LoVo (cell line): ENCODE data around the gene MTHFSD.

Source experiments
- DNase-seq: peaks from one replicate; pipeline ENCODE4 v3.0.0-alpha.2; 2016; ENCODE audit warnings: low spot score

The MTHFSD gene

GRCh38 chr16:86550281-86550680 is 4.8 kb downstream of the MTHFSD start:
- no peak for DNase-seq

- no peak for DNase-seq
Observed at GRCh38 chr16:86549893-86550190, 5.2 kb downstream of the MTHFSD start.

DNA sequence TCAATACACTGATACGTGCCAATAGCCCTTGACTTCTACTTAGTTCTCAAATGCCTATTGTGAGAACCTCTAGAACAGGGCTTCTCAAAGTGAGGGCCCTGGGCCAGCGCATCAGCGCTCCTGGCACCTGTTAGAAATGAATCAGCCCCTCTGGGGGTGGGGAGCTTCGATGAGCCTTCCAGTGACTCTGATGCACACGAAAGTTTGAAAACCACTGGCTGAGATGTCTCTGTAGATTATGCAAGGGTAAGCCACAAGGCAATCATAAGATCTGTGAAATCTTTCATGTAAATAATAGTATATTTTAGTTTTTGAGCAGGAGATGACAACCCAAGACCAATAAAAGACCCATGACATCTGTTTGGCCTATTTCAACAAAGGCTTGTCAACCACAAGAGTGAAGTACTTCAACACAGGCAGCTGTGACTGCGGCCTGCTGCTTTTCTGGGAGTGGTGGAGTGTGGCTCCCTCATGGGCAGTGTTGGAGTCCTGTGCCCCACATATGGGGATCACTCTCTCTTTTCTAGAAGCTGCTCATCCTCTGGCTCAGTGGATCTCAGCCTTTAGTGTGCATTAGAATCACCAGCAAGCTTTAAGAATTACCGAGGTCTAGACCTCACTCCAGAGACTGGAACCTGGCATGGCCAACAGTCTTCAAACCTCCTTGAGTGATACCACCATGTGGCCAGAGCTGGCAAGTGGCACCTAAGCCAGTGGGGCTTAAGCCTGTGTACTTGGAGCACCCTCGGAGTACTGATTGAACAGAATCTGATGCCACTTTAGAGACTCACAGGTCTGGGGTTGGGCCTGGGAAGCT is 5.8 kb downstream of the MTHFSD start:
- no peak for DNase-seq

- no peak for DNase-seq
Observed at GRCh38 chr16:86547286-86547685, 7.7 kb downstream of the MTHFSD start.

DNA sequence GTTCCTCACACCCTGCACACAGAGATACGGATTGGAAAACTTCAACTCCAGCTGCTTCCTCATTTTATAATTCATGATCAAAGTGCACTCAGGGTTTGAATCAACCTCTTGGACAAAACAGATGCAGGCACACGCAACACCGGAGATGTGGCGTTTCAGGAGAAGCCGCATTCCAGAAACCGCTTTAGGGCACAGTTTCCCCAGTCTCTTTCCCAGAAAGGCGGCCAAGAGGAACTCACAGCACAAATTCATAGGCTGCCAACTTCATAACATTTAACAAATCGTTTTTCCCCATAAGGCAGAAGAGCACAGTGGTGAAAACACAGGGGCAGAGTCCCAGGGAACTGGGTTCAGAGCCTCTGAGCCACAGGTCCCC is 8.4 kb downstream of the MTHFSD start:
- no peak for DNase-seq

- no peak for DNase-seq
Observed at GRCh38 chr16:86545954-86546637, 8.9 kb downstream of the MTHFSD start.

- no peak for DNase-seq
Observed at GRCh38 chr16:86545481-86545880, 9.6 kb downstream of the MTHFSD start.

- DNase-seq: no peak
Observed at GRCh38 chr16:86542756-86543750, 12.0 kb downstream of the MTHFSD start.

- no peak for DNase-seq
Observed at GRCh38 chr16:86541560-86541959, 13.5 kb downstream of the MTHFSD start.

DNA sequence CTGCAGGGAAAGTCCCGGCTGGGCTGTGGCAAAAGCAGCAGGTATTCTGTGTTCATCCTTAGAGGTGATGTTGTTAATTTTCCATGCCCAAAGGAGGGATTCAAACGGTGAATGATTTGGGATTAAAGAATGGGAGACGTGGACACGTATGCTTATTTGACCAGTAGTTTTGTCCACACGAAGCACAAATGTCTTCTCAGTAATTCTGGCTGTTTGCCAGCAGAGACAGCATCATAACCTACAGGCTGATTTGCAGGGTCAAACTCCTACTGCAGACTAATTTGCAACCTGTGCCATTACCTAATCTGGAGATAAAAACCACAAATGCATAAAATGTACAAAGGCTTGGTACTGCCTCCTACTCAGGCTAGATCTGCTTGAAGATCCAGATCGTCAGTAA is 14.1 kb downstream of the MTHFSD start:
- DNase-seq: no peak

DNA sequence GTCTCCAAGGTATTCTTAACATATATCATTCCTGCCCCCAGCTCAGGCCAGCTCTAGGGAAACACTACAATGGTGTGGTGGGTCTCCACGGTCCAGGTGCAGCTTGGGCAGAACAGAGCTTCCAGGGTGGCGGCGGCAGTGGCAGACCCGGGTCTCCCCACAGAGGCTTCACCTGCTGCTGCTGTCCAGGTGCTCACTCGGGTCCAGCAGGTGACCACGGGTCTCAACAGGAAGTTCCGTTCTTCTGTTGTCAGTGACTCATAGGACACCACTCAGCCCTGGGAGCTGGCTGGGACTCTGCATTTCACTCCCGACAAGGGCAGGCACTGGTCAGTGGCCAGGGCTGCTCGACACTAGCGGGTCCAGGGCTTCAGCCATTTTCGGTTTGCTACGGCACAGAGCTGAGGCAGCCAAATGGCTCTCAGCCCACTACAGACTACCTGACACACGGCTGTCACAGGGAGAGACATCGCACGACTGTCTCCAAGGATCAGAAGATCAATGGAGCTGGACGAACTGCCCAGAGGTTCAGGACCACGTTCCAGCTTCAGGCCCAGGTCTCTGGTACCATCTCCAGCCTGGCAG is 16.7 kb downstream of the MTHFSD start:
- no peak for DNase-seq

- no peak for DNase-seq
Observed at GRCh38 chr16:86537486-86537885, 17.5 kb downstream of the MTHFSD start.

- DNase-seq: no peak
Observed at GRCh38 chr16:86536621-86537020, 18.4 kb downstream of the MTHFSD start.

DNA sequence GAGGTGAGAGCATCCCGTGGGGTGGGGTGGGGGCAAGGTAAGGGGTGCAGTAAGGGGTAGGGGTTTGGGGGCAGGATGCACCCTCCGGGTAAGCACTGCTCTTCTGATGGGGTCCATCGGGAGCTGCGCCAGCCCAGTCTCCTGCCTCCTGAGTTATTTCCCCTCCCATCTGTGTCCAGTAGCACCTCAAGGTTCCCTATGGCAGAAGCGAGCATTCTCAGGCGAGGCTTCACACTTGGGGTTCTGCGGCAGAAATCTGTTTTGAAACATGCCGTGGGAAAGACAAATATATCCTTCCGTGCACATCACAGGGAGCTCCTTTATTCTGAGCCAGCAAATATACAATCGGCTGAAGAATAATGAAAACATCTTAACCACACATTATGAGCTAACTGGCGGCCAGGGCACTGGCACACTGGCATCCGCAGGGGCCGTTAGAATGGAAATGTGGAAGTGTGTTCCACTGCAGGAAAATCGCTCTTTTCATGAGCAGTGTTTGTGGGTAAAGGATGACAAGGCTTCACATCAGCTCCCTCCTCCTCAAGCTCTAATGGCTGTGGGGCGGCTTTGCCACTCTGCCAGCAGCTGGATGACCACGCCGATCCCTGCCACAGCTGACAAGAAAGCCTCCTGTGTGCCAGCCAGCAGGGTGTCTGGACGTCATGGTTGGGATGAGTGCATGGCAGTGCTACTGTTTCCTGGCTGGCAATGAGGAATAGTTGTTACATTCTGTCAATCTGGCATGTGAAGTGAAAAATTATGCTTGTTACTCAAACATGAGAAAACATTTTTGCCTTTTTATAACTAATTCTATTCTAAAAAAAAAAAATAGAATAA is 20.0 kb downstream of the MTHFSD start:
- DNase-seq: no peak

DNA sequence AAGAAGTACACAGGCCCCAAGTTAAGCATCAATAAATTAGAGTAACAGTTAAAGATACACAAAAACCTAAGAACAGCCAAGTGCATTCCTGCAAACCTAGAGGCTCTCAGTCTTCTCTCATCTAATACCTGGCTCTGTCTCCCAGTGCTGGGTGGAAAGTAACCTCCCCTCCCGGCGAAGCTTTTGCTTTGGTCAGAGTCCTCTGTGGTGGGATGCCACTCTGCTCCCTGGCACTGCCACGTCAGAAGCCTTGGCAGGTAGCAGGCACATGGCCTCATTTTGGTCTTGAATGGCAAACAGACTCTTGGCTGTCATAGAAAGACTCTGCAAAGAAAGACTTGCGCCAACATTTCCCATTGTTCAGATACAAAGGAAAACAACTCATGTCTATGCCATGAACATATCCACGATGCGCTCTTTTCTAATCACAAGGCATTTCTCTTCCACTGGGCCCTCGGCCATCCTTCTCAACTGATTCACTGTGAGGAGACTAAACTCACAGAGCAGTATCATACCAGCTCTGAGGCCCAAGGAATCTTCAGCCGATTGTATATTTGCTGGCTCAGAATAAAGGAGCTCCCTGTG is 21.2 kb downstream of the MTHFSD start:
- no peak for DNase-seq

GRCh38 chr16:86533076-86533475 is 22.0 kb downstream of the MTHFSD start:
- DNase-seq: no peak

- DNase-seq: no peak
Observed at GRCh38 chr16:86532526-86532815, 22.6 kb downstream of the MTHFSD start.

DNA sequence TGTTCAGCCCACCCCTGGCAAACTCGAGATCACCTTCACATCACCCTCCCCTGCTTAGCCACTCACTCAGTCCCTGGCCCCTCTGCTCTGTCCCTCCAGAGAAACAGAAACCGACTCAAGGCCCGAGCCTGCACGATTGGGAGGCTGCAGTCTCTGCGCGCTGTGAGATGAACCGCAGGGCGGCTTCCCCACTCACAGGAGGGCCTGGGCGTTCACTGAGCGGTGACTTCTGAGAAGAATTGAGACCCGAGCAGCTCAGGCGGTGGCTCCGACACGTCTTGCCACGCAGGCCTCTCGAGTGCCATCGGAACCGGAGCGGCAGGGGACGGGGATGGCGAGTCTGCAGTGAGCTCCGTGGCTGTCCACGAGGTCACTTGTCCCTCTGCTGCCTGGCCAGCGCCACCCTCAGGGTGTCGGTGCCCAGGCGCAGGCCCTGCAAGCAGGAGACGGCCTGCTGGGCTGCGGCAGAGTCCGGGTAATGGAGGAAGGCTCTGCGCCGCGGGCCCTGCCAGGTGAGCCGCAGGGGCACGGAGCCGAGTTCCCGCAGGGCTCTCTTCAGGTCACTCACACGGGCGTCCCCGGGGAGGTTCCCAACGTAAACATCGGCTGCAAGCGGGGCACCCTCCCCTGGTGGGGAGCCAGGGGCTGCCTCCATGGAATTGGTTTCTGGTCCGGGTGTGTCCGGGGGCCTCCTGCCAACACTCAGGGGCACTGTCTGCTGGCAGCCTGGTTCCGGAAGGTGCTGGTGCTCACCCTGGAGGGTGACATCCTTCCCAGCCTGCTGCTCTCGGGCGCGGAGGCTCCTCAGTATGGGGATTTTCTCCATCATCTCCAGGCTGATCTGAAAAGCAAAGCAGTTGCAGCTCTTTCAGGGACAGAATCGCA is 23.2 kb downstream of the MTHFSD start:
- no peak for DNase-seq

DNA sequence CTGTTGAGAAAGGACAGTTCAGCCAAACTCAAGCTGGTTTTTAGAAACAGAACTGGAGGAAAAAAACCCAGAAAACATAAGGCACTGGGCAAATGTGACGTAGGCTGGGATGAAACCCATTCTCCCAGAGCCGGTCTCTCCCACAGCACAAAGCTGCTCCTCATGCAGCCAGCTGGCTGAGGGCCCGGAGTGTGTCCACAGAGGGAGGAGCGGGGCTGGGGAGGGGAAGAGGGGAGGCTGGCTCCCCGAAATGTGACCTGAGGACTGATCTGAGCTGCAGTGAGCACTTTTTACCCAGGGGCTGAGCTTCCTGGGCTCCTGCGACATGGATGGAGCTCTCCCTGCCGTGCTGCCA is 23.9 kb downstream of the MTHFSD start:
- no peak for DNase-seq
